ENCODE measurements around the gene TENT5A.

Gene TENT5A

DNA sequence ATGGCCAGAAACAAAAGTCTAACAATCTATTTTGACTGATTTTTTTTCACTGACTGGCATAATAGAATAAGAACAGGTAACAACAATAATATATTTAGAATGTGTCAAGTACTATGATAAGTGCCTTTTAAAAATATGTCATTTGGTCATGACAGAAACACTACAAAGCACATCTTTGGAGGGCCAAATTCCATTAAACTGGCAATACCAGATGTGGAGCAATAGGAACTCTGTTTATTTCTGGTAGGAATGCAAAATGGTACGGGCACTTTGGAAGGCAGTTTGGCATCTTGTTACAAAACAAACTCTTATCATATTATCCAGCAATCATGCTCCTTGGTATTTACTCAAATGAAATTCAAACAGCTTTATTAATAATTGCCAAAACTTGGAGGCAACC is 39.3 kb downstream of the TENT5A start:
- DNase-seq (ENCODE audit: low read depth in 2 of 2), result no peak

DNA sequence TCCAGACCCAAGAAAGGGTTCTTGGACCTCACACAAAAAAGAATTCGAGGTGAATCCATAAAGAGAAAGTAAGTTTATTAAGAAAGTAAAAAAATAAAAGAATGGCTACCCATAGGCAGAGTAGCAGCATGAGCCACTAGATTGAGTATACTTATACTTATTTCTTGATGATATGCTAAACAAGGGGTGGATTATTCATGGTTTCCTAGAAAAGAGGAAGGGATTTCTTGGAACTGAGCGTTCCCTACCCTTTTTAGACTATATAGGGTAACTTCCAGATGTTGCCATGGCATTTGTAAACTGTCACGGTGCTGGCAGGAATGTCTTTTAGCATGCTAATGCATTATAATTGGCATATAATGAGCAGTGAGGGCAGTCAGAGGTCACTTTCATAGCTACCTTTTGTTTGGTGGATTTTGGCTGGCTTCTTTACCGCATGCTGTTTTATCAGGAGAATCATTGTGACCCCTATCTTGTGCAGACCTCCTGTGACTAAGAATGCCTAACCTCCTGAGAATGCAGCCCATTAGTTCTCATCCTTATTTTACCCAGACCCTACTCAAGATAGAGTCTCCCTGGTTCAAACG is 44.3 kb downstream of the TENT5A start:
- no peak for DNase-seq (ENCODE audit: low read depth in 2 of 2)

DNA sequence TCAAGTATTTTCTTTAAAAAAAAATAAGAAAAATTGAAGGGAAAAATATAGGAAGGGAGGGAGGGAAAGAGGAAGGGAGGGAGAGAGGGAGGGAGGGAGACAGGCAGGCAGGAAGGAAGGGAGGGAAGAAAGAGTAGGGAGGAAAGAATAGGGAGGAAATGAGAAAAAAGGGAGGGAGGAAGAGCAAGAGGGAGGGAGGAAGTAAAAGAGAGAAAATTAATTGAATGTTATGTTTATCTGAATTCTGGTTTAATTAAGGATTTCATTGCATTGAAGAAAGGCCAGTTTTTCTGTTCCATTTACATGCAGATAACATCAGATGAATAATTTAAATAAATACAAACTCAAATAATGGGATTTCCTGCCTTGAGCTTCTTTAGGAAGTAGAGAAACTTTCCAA is 47.8 kb downstream of the TENT5A start:
- DNase-seq (ENCODE audit: low read depth in 2 of 2), result no peak

DNA sequence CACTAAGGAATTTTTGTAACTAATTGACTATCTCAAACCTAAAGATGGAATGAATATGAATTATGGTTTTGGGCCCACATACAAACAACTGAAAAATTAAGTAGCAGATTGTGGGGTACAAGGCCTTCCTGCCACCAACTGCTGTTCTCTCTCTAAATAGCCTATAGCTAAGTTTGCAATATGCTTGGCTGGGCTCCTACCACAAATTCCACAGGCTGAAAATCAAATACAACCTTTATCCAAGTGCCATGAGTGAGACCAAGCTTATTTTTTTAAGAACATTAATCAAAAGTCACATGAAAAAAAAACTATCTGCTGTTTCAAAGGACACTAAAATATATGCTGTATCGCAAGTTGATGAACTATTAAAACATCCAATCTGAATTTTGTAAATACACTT is 52.1 kb downstream of the TENT5A start:
- no peak for DNase-seq (ENCODE audit: low read depth in 2 of 2)

DNA sequence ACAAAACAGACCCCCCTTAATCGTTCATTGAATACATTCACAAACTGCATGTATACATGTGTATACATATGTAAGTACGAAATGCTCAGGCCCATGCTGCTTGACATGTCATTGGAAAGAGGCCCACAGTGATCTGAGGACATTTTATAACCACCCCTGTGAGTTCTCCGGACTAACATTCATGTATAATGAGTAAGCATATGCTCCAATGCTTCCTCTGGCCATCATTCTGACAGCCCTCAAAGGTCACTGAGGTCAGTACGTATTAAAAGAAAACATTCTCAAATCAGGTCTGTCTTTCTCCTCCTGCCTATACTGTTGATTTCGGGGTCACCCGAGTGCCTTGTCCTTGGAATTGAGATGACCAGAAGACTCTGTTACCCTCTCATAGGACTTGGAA is 54.9 kb downstream of the TENT5A start:
- no peak for DNase-seq (ENCODE audit: low read depth in 2 of 2)

DNA sequence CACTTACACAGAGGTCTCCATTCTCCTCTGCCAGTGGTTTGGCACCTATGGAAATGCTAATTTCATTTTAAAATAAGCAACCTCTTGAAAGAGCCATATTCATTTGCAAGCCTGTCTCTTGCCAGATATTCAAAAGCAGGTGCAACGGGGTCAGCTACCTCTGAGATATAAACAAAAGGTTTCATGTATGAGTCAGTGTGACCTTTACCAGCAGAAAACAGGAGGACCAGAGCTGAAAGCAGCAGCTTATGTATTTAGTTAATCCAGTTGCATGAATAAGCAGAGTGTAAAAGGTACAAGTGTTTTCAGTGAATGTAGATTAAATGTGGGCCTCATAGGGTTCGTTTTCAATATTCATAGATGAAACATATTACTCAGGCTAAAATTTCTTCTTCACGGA is 56.0 kb downstream of the TENT5A start:
- no peak for DNase-seq (ENCODE audit: low read depth in 2 of 2)

All from stimulated activated CD8-positive, alpha-beta memory T cell treated with anti-CD3 and anti-CD28 coated beads, Interleukin-15, amount 100 ng/mL, for 4 hours (primary cell).